ENCODE data around the gene HS2ST1.

Gene HS2ST1

DNA sequence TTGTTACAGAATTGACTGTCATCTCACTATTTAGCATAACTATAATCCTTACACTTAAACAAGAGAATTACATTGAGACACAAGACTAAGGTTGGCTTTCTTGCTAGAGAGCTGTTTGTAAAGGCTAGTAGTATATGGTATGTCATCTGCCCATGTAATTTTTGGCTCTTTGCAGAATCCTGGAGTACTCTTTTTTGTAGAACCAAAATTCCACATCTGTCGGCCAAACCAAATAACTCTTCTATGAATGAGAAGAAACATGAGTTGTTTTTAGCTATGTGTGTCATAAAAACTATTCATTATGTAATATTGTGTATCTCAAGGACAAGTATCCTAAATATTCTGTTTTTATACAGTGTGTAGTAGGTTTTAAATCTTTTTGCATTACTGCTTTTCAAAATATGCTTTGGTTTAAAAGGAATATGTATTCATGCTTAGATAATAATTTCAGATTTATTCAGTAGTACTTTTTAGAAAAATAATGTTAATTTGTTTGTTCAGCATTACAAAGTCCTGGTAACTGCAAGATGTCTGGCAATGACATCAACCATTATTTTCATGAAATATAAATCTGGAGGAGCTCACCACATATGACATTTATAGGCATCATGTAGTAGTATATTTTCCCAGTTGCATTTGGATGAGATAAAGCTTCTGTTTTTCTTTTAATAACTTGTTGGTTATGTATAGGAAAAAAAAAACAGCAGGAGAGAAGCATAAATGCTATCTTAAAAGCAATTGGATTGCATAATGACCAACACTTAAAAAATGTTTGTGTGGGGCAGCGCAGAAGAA, 159.8 kb downstream of the HS2ST1 start:
- DNase-seq: no peak

- no peak for DNase-seq
Observed at GRCh38 chr1:87077959-87078639, 163.7 kb downstream of the HS2ST1 start.

- DNase-seq: peak; percentile 11
Observed at GRCh38 chr1:87084244-87084836, 169.9 kb downstream of the HS2ST1 start.

GRCh38 chr1:87086120-87086519, 171.7 kb downstream of the HS2ST1 start:
- no peak for DNase-seq

- no peak for DNase-seq
Observed at GRCh38 chr1:87089070-87089736, 174.8 kb downstream of the HS2ST1 start.

DNA sequence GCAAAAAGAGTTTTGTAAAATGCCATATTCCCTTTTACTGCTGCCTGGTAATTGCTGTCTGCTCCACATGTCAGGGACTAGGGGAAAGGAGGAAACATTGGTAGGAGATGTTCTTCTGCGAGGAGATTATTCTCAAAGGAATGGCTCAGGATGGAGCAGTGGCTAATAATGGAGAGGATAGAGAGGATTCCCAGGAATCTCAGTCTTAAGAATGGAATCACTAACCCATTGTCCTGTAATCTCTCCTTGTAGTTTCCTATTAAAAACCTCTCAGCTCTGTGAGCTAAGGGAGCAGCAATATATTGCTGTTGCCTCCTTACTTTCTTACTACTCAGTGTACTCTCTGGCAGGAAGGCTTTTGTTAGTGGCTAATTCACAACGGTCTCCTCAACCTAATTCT, 175.4 kb downstream of the HS2ST1 start:
- no peak for DNase-seq

GRCh38 chr1:87091425-87091824, 177.0 kb downstream of the HS2ST1 start:
- DNase-seq: no peak

DNA sequence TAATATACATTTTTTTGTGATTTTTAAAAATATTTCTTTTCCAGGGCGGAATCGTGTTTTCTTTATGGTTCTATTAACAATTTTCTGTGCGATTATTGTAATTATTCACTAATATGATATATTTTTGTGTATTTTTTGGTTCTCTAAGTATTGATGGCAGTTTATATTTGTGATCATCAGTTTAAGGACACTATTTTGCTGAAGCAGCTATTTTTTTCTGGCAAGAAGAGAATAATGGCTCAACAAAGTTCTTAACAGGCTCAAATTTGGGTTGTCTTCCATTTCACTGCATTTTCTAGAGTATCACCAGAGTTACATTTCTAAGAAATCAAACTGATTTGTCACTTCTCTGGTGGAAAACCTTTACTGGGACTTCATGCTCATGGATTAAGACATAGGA, 178.4 kb downstream of the HS2ST1 start:
- no peak for DNase-seq

GRCh38 chr1:87093286-87093685, 178.9 kb downstream of the HS2ST1 start:
- DNase-seq: no peak

DNA sequence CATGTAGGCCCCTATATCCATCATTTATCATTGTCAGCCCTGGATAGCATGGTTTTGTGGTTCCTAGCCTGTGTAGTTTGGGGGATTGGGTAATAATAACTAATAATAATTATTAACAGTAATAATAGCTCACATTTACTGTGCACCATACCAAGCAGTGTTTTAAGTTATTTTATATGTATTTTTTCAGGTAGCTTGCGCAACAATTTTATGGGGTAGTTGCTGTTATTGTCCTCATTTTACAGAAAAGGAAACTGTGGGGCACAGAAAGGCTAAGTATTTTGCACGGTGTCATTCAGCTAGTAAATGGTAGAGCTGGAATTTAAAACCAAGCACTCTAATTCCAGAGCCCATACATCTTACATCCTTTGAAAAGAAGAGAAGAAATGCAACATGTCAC, 179.8 kb downstream of the HS2ST1 start:
- no peak for DNase-seq

- no peak for DNase-seq
Observed at GRCh38 chr1:87100271-87100670, 185.8 kb downstream of the HS2ST1 start.

- no peak for DNase-seq
Observed at GRCh38 chr1:87103074-87103473, 188.6 kb downstream of the HS2ST1 start.

DNA sequence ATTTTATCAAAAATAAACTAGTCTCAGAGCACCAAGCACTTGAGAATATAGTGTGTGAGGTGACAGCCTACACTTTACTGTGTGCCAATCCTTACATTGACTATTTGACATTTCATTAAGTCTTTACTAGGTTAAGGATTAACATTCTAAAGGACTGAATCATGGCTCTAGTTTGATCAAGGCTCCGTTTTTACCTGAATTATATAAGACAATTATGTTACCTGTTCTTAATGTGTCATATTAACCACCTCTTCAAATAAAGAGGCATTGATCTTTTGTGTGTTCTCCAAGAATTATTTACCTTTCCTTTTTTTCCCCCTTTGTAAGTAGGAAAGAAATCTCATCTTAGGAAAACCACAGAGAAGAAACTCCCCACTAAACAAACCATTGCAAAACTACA, 189.7 kb downstream of the HS2ST1 start:
- no peak for DNase-seq

GRCh38 chr1:87104945-87105344, 190.5 kb downstream of the HS2ST1 start:
- DNase-seq: no peak

DNA sequence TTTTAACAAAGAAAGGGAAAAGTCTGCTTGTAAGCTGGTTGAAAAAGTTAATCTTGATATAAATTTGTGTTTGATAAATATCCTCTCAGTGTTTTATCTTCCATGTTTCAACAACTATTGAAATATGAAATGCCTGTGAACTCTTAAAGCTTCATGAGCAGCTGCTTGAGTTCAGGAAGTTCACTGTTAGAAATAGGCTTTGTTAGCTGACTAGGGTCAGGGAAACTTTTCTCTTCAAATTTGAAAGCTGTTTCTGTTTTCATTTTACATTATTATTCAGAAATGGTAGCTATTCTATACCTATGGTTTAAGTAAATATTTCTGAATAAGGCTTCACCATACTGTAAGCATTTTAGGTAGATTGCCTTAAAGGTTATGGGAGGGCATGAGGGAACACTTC, 191.7 kb downstream of the HS2ST1 start:
- no peak for DNase-seq

DNA sequence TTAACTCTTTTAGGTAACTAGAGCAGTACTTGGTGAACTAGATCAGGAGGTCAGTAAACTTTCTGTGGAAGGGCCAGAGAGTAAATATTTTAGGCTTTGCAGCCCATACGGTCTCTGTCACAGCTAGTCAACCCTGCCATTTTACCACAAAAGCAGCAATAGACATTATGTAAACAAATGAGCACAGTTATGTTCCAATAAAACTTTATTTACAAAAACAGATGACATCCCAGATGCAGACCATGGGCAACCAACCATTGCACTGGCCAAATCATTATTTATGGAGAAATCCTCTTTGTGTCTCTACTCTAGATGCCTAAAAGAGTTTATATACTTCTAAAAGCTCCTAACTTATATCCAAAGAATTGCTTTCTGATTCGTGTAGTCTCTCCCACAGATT, 192.4 kb downstream of the HS2ST1 start:
- no peak for DNase-seq

- no peak for DNase-seq
Observed at GRCh38 chr1:87108228-87108627, 193.8 kb downstream of the HS2ST1 start.

DNA sequence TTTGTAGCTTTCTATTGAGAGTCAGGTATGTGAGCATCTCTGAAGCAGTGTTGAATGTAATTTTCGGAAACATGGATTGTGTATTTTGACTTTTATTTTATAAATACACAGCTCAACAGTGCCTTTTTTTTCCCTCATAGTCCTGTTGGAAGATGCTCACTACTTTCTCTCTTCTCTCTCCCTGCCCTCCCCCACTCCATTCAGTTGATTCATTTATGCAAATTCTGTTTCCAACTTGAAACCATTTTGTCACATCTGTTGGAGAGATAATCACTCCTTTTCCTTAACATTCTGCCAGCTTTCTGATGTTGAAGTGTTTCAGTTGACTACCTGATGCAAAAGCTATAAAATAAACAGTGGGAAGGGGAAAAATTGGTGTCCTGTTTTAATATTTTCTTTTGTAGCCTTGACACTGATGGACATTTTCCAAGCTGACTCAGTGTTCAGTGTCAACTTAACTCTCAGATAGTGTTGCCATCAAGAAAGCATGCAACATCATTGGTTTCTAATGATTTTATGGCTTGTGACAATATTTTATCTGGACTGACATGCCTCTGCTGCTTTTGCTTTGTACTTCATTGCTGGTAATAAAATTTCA, 194.5 kb downstream of the HS2ST1 start:
- no peak for DNase-seq

DNA sequence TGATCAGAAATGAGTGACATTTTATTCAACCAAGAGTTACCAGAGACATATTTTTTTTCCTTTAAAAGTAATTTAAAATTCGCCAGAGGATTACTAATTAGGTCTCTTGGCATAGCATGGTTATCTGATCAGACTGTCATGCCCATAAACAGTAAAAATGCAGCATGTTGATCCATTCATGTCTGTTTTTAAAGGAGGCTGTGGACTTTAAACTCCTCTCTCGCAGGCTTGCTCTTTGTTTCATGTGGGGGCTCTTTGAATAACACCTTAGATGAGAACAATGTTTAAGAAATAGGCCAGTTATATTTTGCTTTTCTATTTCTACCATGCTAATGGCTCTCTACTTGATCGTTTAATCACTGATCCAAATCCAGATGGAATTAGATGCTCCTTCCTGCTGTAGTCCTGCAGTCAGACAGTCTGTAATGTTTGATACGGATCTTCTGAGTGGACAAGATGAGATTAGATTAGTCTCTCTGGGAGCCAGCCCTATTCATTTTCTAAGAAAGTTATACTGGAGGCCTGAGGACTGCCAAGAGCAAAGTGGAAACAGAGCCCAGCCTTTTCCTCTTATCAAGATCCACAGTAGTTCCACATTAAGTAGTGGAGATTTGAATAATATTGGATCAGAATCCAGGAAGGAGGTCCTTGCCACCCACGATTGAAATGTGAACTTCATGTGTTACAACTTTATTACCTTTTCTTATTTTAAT, 197.4 kb downstream of the HS2ST1 start:
- DNase-seq: no peak

GRCh38 chr1:87113313-87113712, 198.9 kb downstream of the HS2ST1 start:
- DNase-seq: no peak

DNA sequence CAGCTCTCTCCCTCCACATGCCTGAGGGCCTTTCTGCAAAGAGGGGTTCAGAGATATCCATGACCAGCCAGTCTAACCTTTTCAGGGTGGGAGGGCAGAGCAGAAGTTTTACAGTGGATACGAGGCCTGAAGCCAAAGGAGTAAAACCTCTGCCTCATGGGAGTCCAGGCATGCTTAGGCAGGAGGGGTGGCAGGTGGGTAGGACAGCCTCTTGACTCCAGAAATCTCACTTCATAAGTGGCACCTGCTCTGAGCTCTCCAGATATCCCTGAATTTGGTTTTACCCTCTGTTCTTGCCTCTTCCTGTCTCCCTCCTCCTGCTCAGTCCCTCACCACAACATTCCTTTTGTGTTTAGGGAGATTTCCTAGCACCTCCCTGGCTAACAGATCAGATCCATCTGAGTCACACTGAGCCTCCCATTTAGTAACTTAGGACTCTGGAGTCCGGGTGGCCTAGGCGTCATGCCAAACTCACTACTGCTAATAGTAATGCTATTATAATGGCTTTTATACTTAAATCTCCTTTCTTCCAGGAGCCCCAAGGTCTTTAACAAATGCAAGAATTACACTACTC, 201.0 kb downstream of the HS2ST1 start:
- no peak for DNase-seq

- DNase-seq: no peak
Observed at GRCh38 chr1:87115891-87116290, 201.5 kb downstream of the HS2ST1 start.

All from NCI-H1092 (cell line).